IMR-90 (cell line): Measurements from ENCODE around the gene ARHGAP21. TPM values are rescaled to one million over a fixed set of nuclear protein-coding genes. Genes with fewer than 3 reads are reported as not detected.

ENCODE experiments used
- ATAC-seq: fragments of 200-7000 bp; cut with Tn5 transposase; 2 replicates; pipeline ENCODE4 v1.9.1; 2020; ENCODE audit warnings: low read depth, mild to moderate bottlenecking, moderate library complexity
- BruUV-seq: library from RNA; stranded (reverse); fragments of 400-500 nt; replicated peaks from 2 replicates; lab custom pipeline; 2021; lab: Mats Ljungman, UMichigan
- CTCF ChIA-PET: fragments of 300-600 bp; formaldehyde crosslinking; extraction: SDS; loops from one replicate; lab custom pipeline; 2021; ENCODE audit warnings: antibody characterized with exemption; lab: Yijun Ruan, JAX
- POLR2A ChIA-PET: fragments of 300-600 bp; sonication (Branson Sonifier 250); formaldehyde crosslinking; loops from one replicate; lab custom pipeline; 2022; ENCODE audit warnings: antibody characterized with exemption; ENCODE audit not compliant: unreplicated experiment; lab: Charles Lee
- DNase-seq: peaks from one replicate; pipeline ENCODE4 v3.0.0; 2013
- H2AFZ ChIP-seq: replicated peaks from 2 replicates; pipeline ENCODE3; 2013; ENCODE audit warnings: low read length, mild to moderate bottlenecking; ENCODE audit not compliant: poor library complexity
- H2AK5ac ChIP-seq: 2 replicates; pipeline ENCODE4 v1.6.1; 2013; ENCODE audit warnings: low read depth, low read length, inconsistent platforms
- H2AK9ac ChIP-seq: replicated peaks from 2 replicates; pipeline ENCODE3; 2013; ENCODE audit warnings: mild to moderate bottlenecking, low read depth, low read length, moderate library complexity; ENCODE audit not compliant: poor library complexity
- H2BK120ac ChIP-seq: 2 replicates; pipeline ENCODE4 v1.6.1; 2013; ENCODE audit warnings: low read depth, low read length, inconsistent platforms
- H2BK15ac ChIP-seq: 3 replicates; pipeline ENCODE4 v1.6.1; 2013; ENCODE audit warnings: low read depth, low read length, inconsistent platforms
- H2BK20ac ChIP-seq: 2 replicates; pipeline ENCODE4 v1.6.1; 2013; ENCODE audit warnings: low read depth, mild to moderate bottlenecking, inconsistent platforms, low read length, moderate library complexity
- H2BK5ac ChIP-seq: 2 replicates; pipeline ENCODE4 v1.6.1; 2013; ENCODE audit warnings: mild to moderate bottlenecking, low read depth, low read length, inconsistent platforms; ENCODE audit not compliant: poor library complexity, severe bottlenecking
- H3K14ac ChIP-seq: replicated peaks from 2 replicates; pipeline ENCODE4 v1.6.1; 2013; ENCODE audit warnings: low read depth, low read length, inconsistent platforms
- H3K18ac ChIP-seq: 2 replicates; pipeline ENCODE4 v1.6.1; 2013; ENCODE audit warnings: low read depth, low read length, control low read depth
- H3K23ac ChIP-seq: 2 replicates; pipeline ENCODE4 v1.6.1; 2013; ENCODE audit warnings: low read depth, low read length, inconsistent platforms
- H3K27ac ChIP-seq: 2 replicates; pipeline ENCODE4 v1.5.1; 2013; ENCODE audit warnings: mild to moderate bottlenecking, control low read depth, low read length; ENCODE audit not compliant: insufficient read depth
- H3K27me3 ChIP-seq: 2 replicates; pipeline ENCODE4 v1.6.1; 2013; ENCODE audit warnings: low read length; ENCODE audit not compliant: control insufficient read depth, insufficient read depth
- H3K36me3 ChIP-seq: 2 replicates; pipeline ENCODE4 v1.6.1; 2013; ENCODE audit warnings: low read length, mixed read lengths; ENCODE audit not compliant: control insufficient read depth, insufficient read depth
- H3K4ac ChIP-seq: 2 replicates; pipeline ENCODE4 v1.6.1; 2013; ENCODE audit warnings: low read depth, low read length, inconsistent platforms
- H3K4me1 ChIP-seq: 2 replicates; pipeline ENCODE4 v1.6.1; 2013; ENCODE audit warnings: low read length, mixed read lengths; ENCODE audit not compliant: control insufficient read depth, insufficient read depth
- H3K4me2 ChIP-seq: 2 replicates; pipeline ENCODE4 v1.6.1; 2013; ENCODE audit warnings: low read depth, mild to moderate bottlenecking, control low read depth, low read length, moderate library complexity
- H3K4me3 ChIP-seq: 2 replicates; pipeline ENCODE4 v1.5.1; 2013; ENCODE audit warnings: low read depth, mild to moderate bottlenecking, control low read depth, low read length, moderate library complexity; ENCODE audit not compliant: insufficient read depth
- H3K56ac ChIP-seq: 2 replicates; pipeline ENCODE4 v1.6.1; 2013; ENCODE audit warnings: low read length, inconsistent platforms; ENCODE audit not compliant: insufficient read depth; ENCODE audit errors: extremely low read depth
- H3K79me1 ChIP-seq, 2 experiments: 2 replicates each; pipeline ENCODE4 v1.6.1; 2013; ENCODE audit warnings: low read length in 2 of 2, inconsistent platforms in 1 of 2, low read depth in 1 of 2
- H3K9ac ChIP-seq: 2 replicates; pipeline ENCODE4 v1.6.1; 2013; ENCODE audit warnings: low read depth, low read length, control low read depth
- H3K9me1 ChIP-seq: 2 replicates; pipeline ENCODE4 v1.6.1; 2013; ENCODE audit warnings: low read length, inconsistent platforms; ENCODE audit not compliant: insufficient read depth
- H3K9me3 ChIP-seq: 2 replicates; pipeline ENCODE4 v1.6.1; 2013; ENCODE audit warnings: low read length; ENCODE audit not compliant: control insufficient read depth, insufficient read depth
- H4K20me1 ChIP-seq: 2 replicates; pipeline ENCODE4 v1.6.1; 2013; ENCODE audit warnings: low read length, inconsistent platforms; ENCODE audit not compliant: insufficient read depth
- H4K5ac ChIP-seq: 2 replicates; pipeline ENCODE4 v1.6.1; 2013; ENCODE audit warnings: mild to moderate bottlenecking, low read depth, low read length, control low read depth
- H4K8ac ChIP-seq, 2 experiments: 2 replicates each; pipeline ENCODE4 v1.6.1; 2013; ENCODE audit warnings: low read depth in 2 of 2, low read length in 2 of 2, control low read depth in 1 of 2, inconsistent platforms in 1 of 2
- H4K91ac ChIP-seq: 2 replicates; pipeline ENCODE4 v1.6.1; 2013; ENCODE audit warnings: low read depth, low read length, inconsistent platforms; ENCODE audit not compliant: insufficient read depth
- BHLHE40 ChIP-seq: fragments of 150-350 bp; IDR thresholded peaks from 2 replicates; pipeline ENCODE4 v1.6.1; 2016; ENCODE audit warnings: mild to moderate bottlenecking, low read depth, low read length
- CEBPB ChIP-seq: IDR thresholded peaks from 2 replicates; pipeline ENCODE4 v1.6.1; 2012; ENCODE audit warnings: low read depth, low read length, improper control_type of control experiment
- CHD1 ChIP-seq: IDR thresholded peaks from 2 replicates; pipeline ENCODE4 v1.6.1; 2012; ENCODE audit warnings: low read depth, low read length, improper control_type of control experiment
- FOS ChIP-seq: fragments of 150-350 bp; IDR thresholded peaks from 2 replicates; pipeline ENCODE4 v1.6.1; 2016; ENCODE audit warnings: low read depth, low read length
- MAFK ChIP-seq: IDR thresholded peaks from 2 replicates; pipeline ENCODE4 v1.6.1; 2012; ENCODE audit warnings: low read depth, low read length, improper control_type of control experiment
- MAZ ChIP-seq: IDR thresholded peaks from 2 replicates; pipeline ENCODE4 v1.6.1; 2012; ENCODE audit warnings: low read depth, mild to moderate bottlenecking, low read length, improper control_type of control experiment, moderate library complexity, borderline replicate concordance
- MXI1 ChIP-seq: IDR thresholded peaks from 2 replicates; pipeline ENCODE4 v1.6.1; 2012; ENCODE audit warnings: low read depth, mild to moderate bottlenecking, low read length, moderate library complexity, borderline replicate concordance
- NFE2L2 ChIP-seq: fragments of 150-350 bp; IDR thresholded peaks from 2 replicates; pipeline ENCODE4 v1.6.1; 2016; ENCODE audit warnings: low read depth, mild to moderate bottlenecking, low read length
- POLR2A ChIP-seq: IDR thresholded peaks from 2 replicates; pipeline ENCODE4 v1.6.1; 2012; ENCODE audit warnings: mild to moderate bottlenecking, low read depth, low read length
- WGBS, 2 experiments: methylation state at CpG; one replicate each; pipeline versions ENCODE4 v1.1.5 to v1.1.7; 2013; ENCODE audit warnings: missing lambda C conversion rate in 2 of 2; ENCODE audit not compliant: insufficient read length in 1 of 2; ENCODE audit errors: extremely low coverage in 2 of 2; 5-methylcytosine and 5-hydroxymethylcytosine counted together
- dilution Hi-C: fragments of 300-500 bp; cut with HindIII; formaldehyde crosslinking; loops from one replicate; pipeline ENCODE4 v1.14.3; 2018; ENCODE audit warnings: low sequenced_read_pairs; ENCODE audit not compliant: unreplicated experiment
- in situ Hi-C: fragments of 300-500 bp; cut with MboI; formaldehyde crosslinking; loops from 3 replicates; pipeline ENCODE4 v1.14.3; 2019; ENCODE audit warnings: low sequenced_read_pairs, inconsistent platforms, mixed read lengths
- intact Hi-C: fragments of 100-400 bp; cut with micrococcal nuclease; formaldehyde crosslinking; loops from 2 replicates; pipeline ENCODE4 v1.10.0; 2022
- polyA plus RNA-seq, 3 experiments: library from polyadenylated mRNA; depleted of rRNA; stranded (reverse); fragments of >200 nt; gene quantifications; 2 replicates each; pipeline ENCODE4 v1.2.3, GENCODE V29; 2012; ENCODE audit warnings: low replicate concordance in 1 of 3
- total RNA-seq: library from RNA; depleted of rRNA; stranded (reverse); fragments of >200 nt; gene quantifications from 2 replicates; pipeline ENCODE4 v1.2.3, GENCODE V29; 2012
- TF ChIP-seq, protein P1 (sequence below): fragments of 150-350 bp; IDR thresholded peaks from 2 replicates; pipeline ENCODE4 v1.6.1; 2016; ENCODE audit warnings: low read depth, mild to moderate bottlenecking, low read length, moderate library complexity, borderline replicate concordance
- TF ChIP-seq, protein P2 (sequence below): fragments of 150-350 bp; IDR thresholded peaks from 2 replicates; pipeline ENCODE4 v1.6.1; 2017; ENCODE audit warnings: mild to moderate bottlenecking, antibody characterized with exemption, low read length, low read depth

ARHGAP21 gene
- total and polyA plus RNA-seq, 2 of the 4 experiments (the other 2 are of a cell fraction) = 43.3 to 94.3 TPM

DNA sequence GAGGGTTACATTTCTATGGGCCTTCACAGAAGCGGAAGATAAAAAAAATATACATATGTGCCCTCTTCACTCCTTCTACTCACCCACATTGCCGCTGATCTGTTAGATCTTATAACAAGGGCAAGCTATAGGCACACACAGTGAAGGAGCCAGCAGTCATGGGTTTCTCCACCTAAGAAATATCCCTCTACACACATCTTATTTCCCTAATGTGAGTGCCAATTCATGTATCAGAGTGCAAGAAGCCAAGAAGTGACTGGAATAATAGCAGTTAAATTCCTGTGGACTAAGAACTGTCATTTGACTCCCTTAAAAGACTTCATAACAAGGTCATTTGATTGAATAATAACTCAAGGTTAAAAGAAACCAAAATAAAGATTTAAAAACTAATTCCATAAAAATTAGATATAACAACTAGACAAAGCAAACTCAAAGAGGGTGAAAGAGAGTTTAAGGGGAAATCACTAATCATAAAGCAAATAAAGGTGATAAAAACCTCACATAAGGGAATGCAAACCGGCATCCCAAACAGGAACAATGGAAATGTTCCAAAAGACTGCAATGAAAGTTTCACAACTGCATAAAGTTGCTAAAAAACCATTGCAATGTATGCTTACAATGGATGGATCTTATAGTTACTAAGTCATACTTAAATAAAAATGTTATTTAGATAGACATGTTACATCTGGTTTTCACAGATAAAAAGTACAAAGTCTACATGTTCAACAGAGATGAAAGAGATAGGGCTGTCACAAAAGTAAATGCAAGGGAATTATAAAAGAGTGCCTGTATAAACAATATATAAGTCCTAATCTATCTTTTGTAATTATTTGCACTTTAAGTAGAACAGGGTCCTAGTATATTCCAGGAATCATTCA is 42.8 kb downstream of the ARHGAP21 start:
- no peak overlapping the region for H3K4ac ChIP-seq
- no peaks in the 10 kb centered on the region; the same call in 1 of the 2 replicates for H3K9me1 ChIP-seq
- H3K27me3 ChIP-seq = no peaks in the 10 kb centered on the region
- ChIA-PET POLR2A (no interaction called here), CTCF (no interaction called here)
- BruUV-seq = no TSS peak
- in situ Hi-C loops (no loop called here), intact Hi-C loops (no loop called here), dilution Hi-C loops (no loop called here)
- no peak overlapping the region for H2BK120ac ChIP-seq
- no peak overlapping the region for H3K18ac ChIP-seq
- no peak overlapping the region for H3K4me3 ChIP-seq
- no peaks in the 10 kb centered on the region for H3K9me3 ChIP-seq
- no peak for TF ChIP-seq NFE2L2
- no peak for TF ChIP-seq BHLHE40
- TF ChIP-seq POLR2A = no peak
- no peak for TF ChIP-seq MXI1
- TF ChIP-seq MAFK = no peak
- no peak for TF ChIP-seq MAZ
- TF ChIP-seq CEBPB = no peak
- TF ChIP-seq, protein P1, sequence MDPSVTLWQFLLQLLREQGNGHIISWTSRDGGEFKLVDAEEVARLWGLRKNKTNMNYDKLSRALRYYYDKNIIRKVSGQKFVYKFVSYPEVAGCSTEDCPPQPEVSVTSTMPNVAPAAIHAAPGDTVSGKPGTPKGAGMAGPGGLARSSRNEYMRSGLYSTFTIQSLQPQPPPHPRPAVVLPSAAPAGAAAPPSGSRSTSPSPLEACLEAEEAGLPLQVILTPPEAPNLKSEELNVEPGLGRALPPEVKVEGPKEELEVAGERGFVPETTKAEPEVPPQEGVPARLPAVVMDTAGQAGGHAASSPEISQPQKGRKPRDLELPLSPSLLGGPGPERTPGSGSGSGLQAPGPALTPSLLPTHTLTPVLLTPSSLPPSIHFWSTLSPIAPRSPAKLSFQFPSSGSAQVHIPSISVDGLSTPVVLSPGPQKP = no peak
- TF ChIP-seq, protein P2, sequence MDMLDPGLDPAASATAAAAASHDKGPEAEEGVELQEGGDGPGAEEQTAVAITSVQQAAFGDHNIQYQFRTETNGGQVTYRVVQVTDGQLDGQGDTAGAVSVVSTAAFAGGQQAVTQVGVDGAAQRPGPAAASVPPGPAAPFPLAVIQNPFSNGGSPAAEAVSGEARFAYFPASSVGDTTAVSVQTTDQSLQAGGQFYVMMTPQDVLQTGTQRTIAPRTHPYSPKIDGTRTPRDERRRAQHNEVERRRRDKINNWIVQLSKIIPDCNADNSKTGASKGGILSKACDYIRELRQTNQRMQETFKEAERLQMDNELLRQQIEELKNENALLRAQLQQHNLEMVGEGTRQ = no peak
- no peak for TF ChIP-seq CHD1
- no peak for TF ChIP-seq FOS
- no peak overlapping the region for H2BK20ac ChIP-seq
- WGBS, 2 experiments = no CpG with 5 or more reads among the region's 3 CpGs
- no peak overlapping the region; a peak in 1 of 4 replicates for H4K8ac ChIP-seq
- H4K5ac ChIP-seq = no peak overlapping the region
- ATAC-seq (peak; percentile 46), DNase-seq (peak; percentile 49)
- H3K23ac ChIP-seq = peak overlapping the region; percentile 7; the same call in 1 of the 2 replicates
- H4K20me1 ChIP-seq = peaks cover 24% of the 10 kb centered on the region
- H3K4me1 ChIP-seq = peaks cover 8% of the 10 kb centered on the region
- H2BK5ac ChIP-seq = no peak overlapping the region
- no peak overlapping the region for H3K9ac ChIP-seq
- H4K91ac ChIP-seq = no peak overlapping the region
- peaks cover 3% of the 10 kb centered on the region; the same call in 1 of the 2 replicates for H3K36me3 ChIP-seq
- H2BK15ac ChIP-seq = no peak overlapping the region; the same call in 2 of the 3 replicates
- H3K56ac ChIP-seq = no peak overlapping the region
- peak overlapping the region; percentile 58 for H3K4me2 ChIP-seq
- no peak overlapping the region for H2AK5ac ChIP-seq
- no peak overlapping the region for H2AFZ ChIP-seq
- H3K14ac ChIP-seq = peak overlapping the region; percentile 54; the same call in 1 of the 2 replicates
- no peak overlapping the region for H3K27ac ChIP-seq
- H3K79me1 ChIP-seq = peaks cover 29 to 60% of the 10 kb centered on the region in 2 experiments
- H2AK9ac ChIP-seq = no peak overlapping the region
